Measurements from ENCODE around the gene ACIN1. TPM values are rescaled to one million over a fixed set of nuclear protein-coding genes. Genes with fewer than 3 reads are reported as not detected.

ACIN1 gene
- total RNA-seq, 1 experiment from 2014 or later: 181 TPM

DNA sequence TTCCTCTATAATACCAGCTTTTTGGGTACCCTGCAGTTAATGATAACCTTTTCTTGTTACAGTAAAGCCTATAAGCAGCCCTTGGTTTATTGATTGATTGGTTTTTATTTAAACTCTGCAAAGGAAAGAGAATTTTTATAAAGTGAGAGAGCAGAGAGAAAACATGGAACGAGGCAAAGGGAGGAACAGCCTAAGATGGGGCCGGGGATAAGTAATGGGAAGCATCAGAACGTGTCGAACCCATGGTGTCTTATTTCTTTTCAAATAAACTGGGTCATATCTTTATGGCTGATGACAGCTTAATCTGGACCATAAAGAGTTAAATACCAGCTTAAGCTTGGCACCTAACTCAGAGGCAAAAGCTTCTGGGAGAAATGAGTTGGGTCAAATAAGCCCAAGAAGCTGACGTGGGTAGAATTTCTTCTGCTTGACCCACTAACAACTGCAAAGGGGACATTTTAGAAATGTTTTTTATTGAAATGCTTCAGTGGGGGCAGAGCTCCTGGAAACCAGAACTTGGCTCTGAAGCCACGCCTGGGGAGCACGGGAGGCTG, 73.0 kb downstream of the ACIN1 start:
- Mint-ChIP-seq H3K9me3 (ENCODE audit: low read depth, unreplicated experiment) (no peaks in the 10 kb centered on the region), H3K4me1 (ENCODE audit: low read depth, unreplicated experiment) (no peaks in the 10 kb centered on the region), H3K27me3 (ENCODE audit: unreplicated experiment) (no peaks in the 10 kb centered on the region), H3K27ac (ENCODE audit: unreplicated experiment) (no peak overlapping the region), H3K4me3 (ENCODE audit: low read depth, unreplicated experiment) (no peak overlapping the region), H3K36me3 (ENCODE audit: insufficient read depth, unreplicated experiment) (peaks cover 9% of the 10 kb centered on the region)
- CTCF ChIA-PET: no interaction called here
- intact Hi-C loops (cut with micrococcal nuclease; ENCODE audit: unreplicated experiment): no loop called here
- DNase-seq: no peak
- BruUV-seq (replicated peaks): no TSS peak
- TF ChIP-seq, protein P1, sequence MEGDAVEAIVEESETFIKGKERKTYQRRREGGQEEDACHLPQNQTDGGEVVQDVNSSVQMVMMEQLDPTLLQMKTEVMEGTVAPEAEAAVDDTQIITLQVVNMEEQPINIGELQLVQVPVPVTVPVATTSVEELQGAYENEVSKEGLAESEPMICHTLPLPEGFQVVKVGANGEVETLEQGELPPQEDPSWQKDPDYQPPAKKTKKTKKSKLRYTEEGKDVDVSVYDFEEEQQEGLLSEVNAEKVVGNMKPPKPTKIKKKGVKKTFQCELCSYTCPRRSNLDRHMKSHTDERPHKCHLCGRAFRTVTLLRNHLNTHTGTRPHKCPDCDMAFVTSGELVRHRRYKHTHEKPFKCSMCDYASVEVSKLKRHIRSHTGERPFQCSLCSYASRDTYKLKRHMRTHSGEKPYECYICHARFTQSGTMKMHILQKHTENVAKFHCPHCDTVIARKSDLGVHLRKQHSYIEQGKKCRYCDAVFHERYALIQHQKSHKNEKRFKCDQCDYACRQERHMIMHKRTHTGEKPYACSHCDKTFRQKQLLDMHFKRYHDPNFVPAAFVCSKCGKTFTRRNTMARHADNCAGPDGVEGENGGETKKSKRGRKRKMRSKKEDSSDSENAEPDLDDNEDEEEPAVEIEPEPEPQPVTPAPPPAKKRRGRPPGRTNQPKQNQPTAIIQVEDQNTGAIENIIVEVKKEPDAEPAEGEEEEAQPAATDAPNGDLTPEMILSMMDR (IDR thresholded peaks at IDR 0.05; ENCODE audit: unreplicated experiment): no peak

DNA sequence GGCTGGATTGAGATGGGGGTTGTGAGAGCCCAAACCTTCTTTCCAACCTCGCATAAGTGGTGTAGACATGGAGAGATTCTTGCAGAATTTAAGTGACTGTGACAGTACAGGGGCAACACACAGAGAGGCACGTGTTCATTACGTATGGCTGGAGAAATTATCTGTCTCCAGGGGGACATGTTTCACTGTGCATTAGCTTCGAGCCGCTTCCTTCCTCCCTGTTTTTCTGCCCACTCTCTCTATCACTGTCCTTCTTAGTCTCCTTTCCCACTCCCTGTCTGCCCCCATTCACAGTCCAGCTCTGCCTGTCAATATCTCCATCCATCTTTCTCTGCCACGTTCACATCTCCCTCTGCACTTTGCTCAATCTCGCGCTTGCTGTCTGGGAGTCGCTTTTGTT, 73.5 kb downstream of the ACIN1 start:
- intact Hi-C loops (cut with micrococcal nuclease; ENCODE audit: unreplicated experiment): no loop called here
- DNase-seq: no peak
- H3K4me1 Mint-ChIP-seq (ENCODE audit: low read depth, unreplicated experiment): no peaks in the 10 kb centered on the region
- no peaks in the 10 kb centered on the region for H3K27me3 Mint-ChIP-seq (ENCODE audit: unreplicated experiment)
- no peak overlapping the region for H3K27ac Mint-ChIP-seq (ENCODE audit: unreplicated experiment)
- CTCF ChIA-PET: no interaction called here
- peaks cover 9% of the 10 kb centered on the region for H3K36me3 Mint-ChIP-seq (ENCODE audit: insufficient read depth, unreplicated experiment)
- H3K4me3 Mint-ChIP-seq (ENCODE audit: low read depth, unreplicated experiment): no peak overlapping the region
- TF ChIP-seq, protein P1 (IDR thresholded peaks at IDR 0.05; ENCODE audit: unreplicated experiment): no peak
- H3K9me3 Mint-ChIP-seq (ENCODE audit: low read depth, unreplicated experiment): no peaks in the 10 kb centered on the region
- BruUV-seq (replicated peaks): no TSS peak

- H3K4me3 Mint-ChIP-seq (ENCODE audit: low read depth, unreplicated experiment): no peak overlapping the region
- H3K36me3 Mint-ChIP-seq (ENCODE audit: insufficient read depth, unreplicated experiment): peaks cover 5% of the 10 kb centered on the region
- no peaks in the 10 kb centered on the region for H3K4me1 Mint-ChIP-seq (ENCODE audit: low read depth, unreplicated experiment)
- H3K27me3 Mint-ChIP-seq (ENCODE audit: unreplicated experiment): no peaks in the 10 kb centered on the region
- no peak overlapping the region for H3K27ac Mint-ChIP-seq (ENCODE audit: unreplicated experiment)
- intact Hi-C loops (cut with micrococcal nuclease; ENCODE audit: unreplicated experiment): no loop called here
- no TSS peak for BruUV-seq (replicated peaks)
- TF ChIP-seq, protein P1 (IDR thresholded peaks at IDR 0.05; ENCODE audit: unreplicated experiment): no peak
- no peaks in the 10 kb centered on the region for H3K9me3 Mint-ChIP-seq (ENCODE audit: low read depth, unreplicated experiment)
- CTCF ChIA-PET: interaction anchor here (0.6 kb wide), 1 partner anchor 98 kb away, joined by 4 read pairs; no protein-coding TSS in a partner anchor
- no peak for DNase-seq
Measured at GRCh38 chr14:23020143-23021128, 74.5 kb downstream of the ACIN1 start.

DNA sequence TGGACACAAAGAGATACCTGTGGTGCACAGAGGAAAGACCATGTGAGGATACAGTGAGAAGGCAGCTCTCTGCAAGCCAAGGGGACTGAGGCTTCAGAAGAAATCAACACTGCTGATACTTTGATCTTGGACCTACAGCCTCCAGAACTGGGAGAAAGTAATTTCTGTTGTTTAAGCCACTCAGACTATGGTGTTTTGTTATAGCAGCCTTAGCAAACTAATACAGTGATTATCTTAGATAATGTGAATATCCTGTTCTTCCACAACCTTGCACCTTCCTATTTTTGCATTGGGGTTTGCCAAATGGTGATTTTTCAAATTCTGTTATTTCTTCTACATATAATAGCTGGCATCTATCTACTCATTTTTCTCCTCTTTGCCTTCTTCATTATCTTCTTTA, 76.8 kb downstream of the ACIN1 start:
- CTCF ChIA-PET: no interaction called here
- Mint-ChIP-seq H3K4me3 (ENCODE audit: low read depth, unreplicated experiment) (no peak overlapping the region), H3K27ac (ENCODE audit: unreplicated experiment) (no peak overlapping the region), H3K27me3 (ENCODE audit: unreplicated experiment) (no peaks in the 10 kb centered on the region), H3K4me1 (ENCODE audit: low read depth, unreplicated experiment) (no peaks in the 10 kb centered on the region), H3K36me3 (ENCODE audit: insufficient read depth, unreplicated experiment) (no peaks in the 10 kb centered on the region), H3K9me3 (ENCODE audit: low read depth, unreplicated experiment) (no peaks in the 10 kb centered on the region)
- no TSS peak for BruUV-seq (replicated peaks)
- DNase-seq: no peak
- TF ChIP-seq, protein P1 (IDR thresholded peaks at IDR 0.05; ENCODE audit: unreplicated experiment): no peak
- intact Hi-C loops (cut with micrococcal nuclease; ENCODE audit: unreplicated experiment): no loop called here

All from Calu3 (cell line).